ENCODE measurements around the gene CASKIN2. TPM values are rescaled to one million over a fixed set of nuclear protein-coding genes. Genes with fewer than 3 reads are reported as not detected.

The CASKIN2 gene
- total and polyA plus RNA-seq, 11 donors, result 19.5 to 51.2 (median 36.9) TPM

- WGBS, 4 donors, result 72 to 82% (median 73%) methylated on average over 13 of the region's 13 CpGs
These were observed 30.8 kb upstream of the CASKIN2 start for GRCh38 chr17:75546181-75546580.

GRCh38 chr17:75544250-75544649 is 28.9 kb upstream of the CASKIN2 start:
- 81 to 97% (median 84%) methylated on average over 7 to 8 of the region's 8 CpGs for WGBS, 4 donors
- intact Hi-C loops (cut with DNase I), result no loop called here
- no peaks in the 10 kb centered on the region for H3K4me1 ChIP-seq
- TF ChIP-seq CTCF (IDR thresholded peaks at IDR 0.05) (no peak), POLR2A (IDR thresholded peaks at IDR 0.05) (no peak)
- no peak overlapping the region for H3K27ac ChIP-seq
- ATAC-seq (no peak), DNase-seq (no peak)
- no peak overlapping the region for H3K4me3 ChIP-seq
- no peaks in the 10 kb centered on the region for H3K9me3 ChIP-seq
- H3K27me3 ChIP-seq, result no peaks in the 10 kb centered on the region
- no peaks in the 10 kb centered on the region for H3K36me3 ChIP-seq

More at GRCh38 chr17:75546181-75546580, 30.8 kb upstream of the CASKIN2 start:
- no peak for DNase-seq
- no peak for ATAC-seq
- no peaks in the 10 kb centered on the region for H3K27me3 ChIP-seq
- H3K9me3 ChIP-seq, result no peaks in the 10 kb centered on the region
- H3K4me1 ChIP-seq, result no peaks in the 10 kb centered on the region
- intact Hi-C loops (cut with DNase I), result no loop called here
- H3K36me3 ChIP-seq, result no peaks in the 10 kb centered on the region
- TF ChIP-seq CTCF (IDR thresholded peaks at IDR 0.05) (no peak), POLR2A (IDR thresholded peaks at IDR 0.05) (no peak)
- no peak overlapping the region for H3K4me3 ChIP-seq
- H3K27ac ChIP-seq, result no peak overlapping the region

- WGBS, 4 donors, result 88 to 92% (median 90%) methylated on average over 13 to 15 of the region's 15 CpGs
- no peak for ATAC-seq
- intact Hi-C loops (cut with DNase I), result no loop called here
These were observed 27.5 kb upstream of the CASKIN2 start for GRCh38 chr17:75542728-75543336.

GRCh38 chr17:75542229-75542628 is 26.9 kb upstream of the CASKIN2 start:
- TF ChIP-seq POLR2A (IDR thresholded peaks at IDR 0.05) (no peak), CTCF (IDR thresholded peaks at IDR 0.05) (no peak)
- Histone ChIP-seq H3K4me1 (no peaks in the 10 kb centered on the region), H3K27me3 (no peaks in the 10 kb centered on the region), H3K4me3 (no peak overlapping the region), H3K27ac (no peak overlapping the region), H3K36me3 (no peaks in the 10 kb centered on the region), H3K9me3 (no peaks in the 10 kb centered on the region)
- no peak for ATAC-seq
- no peak for DNase-seq
- WGBS, 4 donors, result 88 to 92% (median 91%) methylated on average over 8 of the region's 8 CpGs
- intact Hi-C loops (cut with DNase I), result no loop called here

More at GRCh38 chr17:75542728-75543336, 27.5 kb upstream of the CASKIN2 start:
- TF ChIP-seq CTCF (IDR thresholded peaks at IDR 0.05) (no peak), POLR2A (IDR thresholded peaks at IDR 0.05) (no peak)
- H3K4me3 ChIP-seq, result no peak overlapping the region
- H3K27me3 ChIP-seq, result no peaks in the 10 kb centered on the region
- no peak for DNase-seq
- no peak overlapping the region for H3K27ac ChIP-seq
- no peaks in the 10 kb centered on the region for H3K9me3 ChIP-seq
- no peaks in the 10 kb centered on the region for H3K36me3 ChIP-seq
- H3K4me1 ChIP-seq, result no peaks in the 10 kb centered on the region

Measured in heart left ventricle (tissue), 16 donors.